HEK293 (cell line): ENCODE data around the gene FAM210A.
"Not testable (repeated sequence)": the region's sequence is repeated elsewhere in the genome, so short reads cannot be mapped to it uniquely, and the experiment has no call there.

Experiments
- CTCF ChIA-PET: fragments of 350-600 bp; formaldehyde crosslinking; extraction: SDS; loops from one replicate; lab custom pipeline; 2021; ENCODE audit warnings: antibody characterized with exemption; lab: Yijun Ruan, JAX
- POLR2A ChIA-PET: fragments of 300-600 bp; formaldehyde crosslinking; extraction: SDS; loops from one replicate; lab custom pipeline; 2020; ENCODE audit warnings: antibody characterized with exemption, inconsistent platforms; lab: Yijun Ruan, JAX
- H3K27ac ChIP-seq: fragments of 200-500 bp; sonication (Bioruptor generic); 2 replicates; pipeline ENCODE4 v1.5.1; 2014; ENCODE audit warnings: low read depth, low read length, control low read depth, inconsistent platforms; ENCODE audit errors: extremely low read depth
- H3K36me3 ChIP-seq, 2 experiments: fragments of 200-500 bp in 1 of 2; sonication (Bioruptor generic) in 1 of 2; 1 replicate in 1 of 2; 2 replicates in 1 of 2; pipeline ENCODE4 v1.5.1; 2014 to 2017; ENCODE audit warnings: inconsistent platforms in 2 of 2, low read length in 2 of 2; ENCODE audit not compliant: control insufficient read depth in 2 of 2, insufficient read depth in 1 of 2
- H3K4me1 ChIP-seq: fragments of 200-500 bp; sonication (Bioruptor generic); 2 replicates; pipeline ENCODE4 v1.5.1; 2014; ENCODE audit warnings: mild to moderate bottlenecking, low read length, inconsistent platforms; ENCODE audit not compliant: control insufficient read depth, insufficient read depth
- H3K4me3 ChIP-seq: 2 replicates; pipeline ENCODE4 v1.5.1; 2011; ENCODE audit warnings: low read depth, mild to moderate bottlenecking, control low read depth, low read length, moderate library complexity
- H3K9me3 ChIP-seq: fragments of 200-500 bp; sonication (Bioruptor generic); 2 replicates; pipeline ENCODE4 v1.5.1; 2014; ENCODE audit warnings: low read depth, low read length, inconsistent platforms; ENCODE audit not compliant: control insufficient read depth, insufficient read depth
- AEBP2 ChIP-seq: fragments of 450-650 bp; formaldehyde crosslinking; IDR thresholded peaks from 2 replicates; pipeline ENCODE4 v1.5.1; 2016; ENCODE audit warnings: missing biosample characterization, missing genetic modification characterization, borderline replicate concordance
- PRDM1 ChIP-seq: fragments of 450-650 bp; formaldehyde crosslinking; IDR thresholded peaks from 2 replicates; pipeline ENCODE4; 2016; ENCODE audit warnings: missing biosample characterization, missing genetic modification characterization
- PRDM6 ChIP-seq: fragments of 450-650 bp; formaldehyde crosslinking; IDR thresholded peaks from 2 replicates; pipeline ENCODE4 v1.5.1; 2017; ENCODE audit warnings: missing biosample characterization, missing genetic modification characterization
- ZBTB1 ChIP-seq: fragments of 450-650 bp; formaldehyde crosslinking; IDR thresholded peaks from 2 replicates; pipeline ENCODE4 v1.5.1; 2016; ENCODE audit warnings: missing biosample characterization, missing genetic modification characterization
- ZBTB8A ChIP-seq: fragments of 450-650 bp; formaldehyde crosslinking; IDR thresholded peaks from 2 replicates; pipeline ENCODE4 v1.5.1; 2016; ENCODE audit warnings: missing biosample characterization, missing genetic modification characterization
- ZFP69B ChIP-seq: fragments of 450-650 bp; formaldehyde crosslinking; IDR thresholded peaks from 2 replicates; pipeline ENCODE4 v1.5.1; 2016; ENCODE audit warnings: missing biosample characterization, missing genetic modification characterization
- ZNF121 ChIP-seq: fragments of 450-650 bp; formaldehyde crosslinking; IDR thresholded peaks from 2 replicates; pipeline ENCODE4 v1.5.1; 2016; ENCODE audit warnings: missing biosample characterization, missing genetic modification characterization
- ZNF146 ChIP-seq: fragments of 450-650 bp; formaldehyde crosslinking; IDR thresholded peaks from 2 replicates; pipeline ENCODE4 v1.5.1; 2016; ENCODE audit warnings: missing biosample characterization, missing genetic modification characterization
- ZNF169 ChIP-seq: fragments of 450-650 bp; formaldehyde crosslinking; IDR thresholded peaks from 2 replicates; pipeline ENCODE4 v1.5.1; 2016; ENCODE audit warnings: missing biosample characterization, missing genetic modification characterization
- ZNF184 ChIP-seq: fragments of 450-650 bp; IDR thresholded peaks from 2 replicates; pipeline ENCODE4 v1.5.1; 2018; ENCODE audit warnings: missing biosample characterization, mild to moderate bottlenecking, missing genetic modification characterization
- ZNF266 ChIP-seq: fragments of 450-650 bp; formaldehyde crosslinking; IDR thresholded peaks from 2 replicates; pipeline ENCODE4 v1.5.1; 2016; ENCODE audit warnings: missing biosample characterization, missing genetic modification characterization, low read depth
- ZNF362 ChIP-seq: fragments of 450-650 bp; formaldehyde crosslinking; IDR thresholded peaks from 2 replicates; pipeline ENCODE4 v1.5.1; 2016; ENCODE audit warnings: missing biosample characterization, missing genetic modification characterization
- ZNF394 ChIP-seq: fragments of 450-650 bp; formaldehyde crosslinking; IDR thresholded peaks from 2 replicates; pipeline ENCODE4 v1.5.1; 2016; ENCODE audit warnings: missing biosample characterization, missing genetic modification characterization, mild to moderate bottlenecking, moderate library complexity, borderline replicate concordance
- ZNF404 ChIP-seq: fragments of 450-650 bp; formaldehyde crosslinking; IDR thresholded peaks from 2 replicates; pipeline ENCODE4 v1.5.1; 2017; ENCODE audit warnings: missing biosample characterization, missing genetic modification characterization
- ZNF423 ChIP-seq: fragments of 450-650 bp; formaldehyde crosslinking; IDR thresholded peaks from 2 replicates; pipeline ENCODE4 v1.5.1; 2016; ENCODE audit warnings: missing biosample characterization, missing genetic modification characterization
- ZNF433 ChIP-seq: fragments of 450-650 bp; formaldehyde crosslinking; IDR thresholded peaks from 2 replicates; pipeline ENCODE4 v1.5.1; 2016; ENCODE audit warnings: missing biosample characterization, missing genetic modification characterization, low read depth
- ZNF510 ChIP-seq: fragments of 450-650 bp; formaldehyde crosslinking; IDR thresholded peaks from 2 replicates; pipeline ENCODE4 v1.5.1; 2018; ENCODE audit warnings: mild to moderate bottlenecking, missing genetic modification characterization, missing biosample characterization; ENCODE audit not compliant: insufficient replicate concordance
- ZNF610 ChIP-seq: fragments of 450-650 bp; formaldehyde crosslinking; IDR thresholded peaks from 2 replicates; pipeline ENCODE4 v1.5.1; 2016; ENCODE audit warnings: missing biosample characterization, missing genetic modification characterization, borderline replicate concordance
- ZNF639 ChIP-seq: fragments of 450-650 bp; formaldehyde crosslinking; IDR thresholded peaks from 2 replicates; pipeline ENCODE4 v1.5.1; 2016; ENCODE audit warnings: missing biosample characterization, missing genetic modification characterization
- ZNF677 ChIP-seq: fragments of 450-650 bp; IDR thresholded peaks from 2 replicates; pipeline ENCODE4 v1.5.0; 2018; ENCODE audit warnings: missing biosample characterization, mild to moderate bottlenecking, missing genetic modification characterization, moderate library complexity
- ZNF792 ChIP-seq: fragments of 450-650 bp; formaldehyde crosslinking; IDR thresholded peaks from 2 replicates; pipeline ENCODE4 v1.5.1; 2016; ENCODE audit warnings: missing biosample characterization, missing genetic modification characterization
- ZSCAN30 ChIP-seq: fragments of 450-650 bp; IDR thresholded peaks from 2 replicates; pipeline ENCODE4 v1.5.1; 2018; ENCODE audit warnings: missing biosample characterization, mild to moderate bottlenecking, missing genetic modification characterization, moderate library complexity

Gene FAM210A

GRCh38 chr18:13751599-13751998 lies 25.2 kb upstream of the FAM210A start:
- TF ChIP-seq ZNF146 (tag by site-specific recombination) = peak; percentile 81
- TF ChIP-seq, all 188 proteins: peak for 1; not testable (repeated sequence) for 187
- H3K4me3 ChIP-seq, H3K27ac ChIP-seq, POLR2A ChIA-PET, H3K9me3 ChIP-seq, H3K4me1 ChIP-seq, CTCF ChIA-PET: not testable (repeated sequence)
- peaks cover 57 to 62% of the 10 kb centered on the region in 2 experiments for H3K36me3 ChIP-seq

- Histone ChIP-seq H3K4me1 (no peaks in the 10 kb centered on the region), H3K27ac (no peak overlapping the region), H3K4me3 (no peak overlapping the region), H3K36me3 (peaks cover 53 to 57% of the 10 kb centered on the region in 2 experiments), H3K9me3 (no peaks in the 10 kb centered on the region)
- CTCF ChIA-PET = no interaction called here
- TF ChIP-seq ZBTB1 (no peak), ZNF362 (no peak), ZNF266 (tag by site-specific recombination) (no peak), ZNF510 (no peak), ZNF677 (tag by site-specific recombination) (no peak), ZNF792 (tag by site-specific recombination) (no peak)
- POLR2A ChIA-PET = no interaction called here
Observed at GRCh38 chr18:13746633-13747032, 20.3 kb upstream of the FAM210A start.

GRCh38 chr18:13745696-13746095 lies 19.3 kb upstream of the FAM210A start:
- H3K27ac ChIP-seq = no peak overlapping the region
- ChIA-PET POLR2A (no interaction called here), CTCF (interaction anchor here (1.2 kb wide), 1 partner anchor 57 kb away, joined by 4 read pairs; no protein-coding TSS in a partner anchor)
- TF ChIP-seq ZNF610 (tag by site-specific recombination) = no peak
- no peak for TF ChIP-seq PRDM6
- TF ChIP-seq ZNF433 = no peak
- 0 out of 2 replicates have a peak, but pooled peaks have one; percentile 3 for TF ChIP-seq PRDM1 (tag by site-specific recombination)
- H3K36me3 ChIP-seq = peaks cover 62 to 66% of the 10 kb centered on the region in 2 experiments
- no peaks in the 10 kb centered on the region for H3K9me3 ChIP-seq
- no peak overlapping the region for H3K4me3 ChIP-seq
- H3K4me1 ChIP-seq = no peaks in the 10 kb centered on the region

- Histone ChIP-seq H3K9me3 (no peaks in the 10 kb centered on the region), H3K27ac (no peak overlapping the region)
- CTCF ChIA-PET = no interaction called here
- TF ChIP-seq ZBTB8A (tag by site-specific recombination) (no peak), ZSCAN30 (tag by site-specific recombination) (no peak), ZNF404 (tag by site-specific recombination) (no peak), ZNF639 (tag by site-specific recombination) (no peak), AEBP2 (tag by site-specific recombination) (no peak), ZNF184 (tag by site-specific recombination) (no peak), ZNF423 (tag by site-specific recombination) (no peak), ZNF169 (tag by site-specific recombination) (no peak), ZFP69B (tag by site-specific recombination) (no peak), ZNF394 (tag by site-specific recombination) (no peak), ZNF121 (tag by site-specific recombination) (no peak), PRDM6 (no peak)
Observed at GRCh38 chr18:13735681-13736080, 9.3 kb upstream of the FAM210A start.

More at GRCh38 chr18:13735681-13736080, 9.3 kb upstream of the FAM210A start:
- no peak overlapping the region for H3K4me3 ChIP-seq
- no peaks in the 10 kb centered on the region for H3K4me1 ChIP-seq
- POLR2A ChIA-PET = interaction anchor here (1.8 kb wide), 1 partner anchor 9 kb away, joined by 9 read pairs; the partner anchor contains the start of genes FAM210A and RNMT
- H3K36me3 ChIP-seq = peaks cover 63 to 82% of the 10 kb centered on the region in 2 experiments
